GM19328 (cell line): Measurements from ENCODE around the gene SLC35E2B.
"Not testable (repeated sequence)": the region's sequence is repeated elsewhere in the genome, so short reads cannot be mapped to it uniquely, and the experiment has no call there.

Experiments
- ATAC-seq: cut with Tn5 transposase; IDR thresholded peaks from one replicate; pipeline ENCODE4 v1.9.1; 2021; ENCODE audit warnings: mild to moderate bottlenecking, moderate library complexity; ENCODE audit not compliant: unreplicated experiment

The SLC35E2B gene

DNA sequence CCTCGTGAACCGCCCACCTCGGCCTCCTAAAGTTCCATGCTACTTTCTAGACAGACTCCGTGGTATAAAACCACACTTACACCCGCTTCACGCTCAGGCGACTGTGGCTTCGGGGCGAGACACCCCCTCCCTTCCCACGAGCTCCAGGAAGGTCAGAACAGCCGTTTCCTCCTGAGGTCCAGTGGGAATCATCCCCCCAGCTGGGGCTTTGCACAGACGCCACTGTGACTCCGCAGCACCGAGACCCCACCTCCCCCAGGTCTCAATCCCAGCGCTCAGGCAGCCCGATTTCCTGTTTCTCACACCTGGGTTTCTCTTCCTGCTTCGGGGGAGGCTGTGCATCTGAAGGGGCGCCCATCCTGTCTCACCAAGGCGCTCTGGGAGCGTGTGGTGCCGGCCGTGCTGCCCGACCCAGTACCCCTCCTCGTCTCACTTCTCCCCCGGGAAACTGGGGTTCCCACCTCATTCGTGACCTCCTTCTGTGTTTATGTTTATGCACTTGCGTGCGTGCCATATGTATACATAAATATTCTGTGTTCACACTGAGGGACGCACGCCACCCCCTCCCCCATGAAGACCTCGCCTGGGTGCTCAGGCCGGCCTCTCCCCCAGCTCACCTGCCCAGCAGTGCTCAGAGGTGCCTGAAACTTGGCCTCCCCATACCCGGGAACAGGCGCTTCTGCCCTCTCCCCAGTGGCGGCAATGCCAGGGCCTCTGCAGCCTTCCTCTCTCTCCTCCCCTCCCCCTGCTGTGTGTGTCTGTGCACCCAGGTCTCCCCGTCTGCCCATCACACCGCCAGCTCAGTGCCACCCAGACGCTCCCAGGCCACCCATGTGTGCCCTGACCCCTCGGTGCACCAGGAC lies 14.6 kb downstream of the SLC35E2B start:
- ATAC-seq = peak; percentile 52

DNA sequence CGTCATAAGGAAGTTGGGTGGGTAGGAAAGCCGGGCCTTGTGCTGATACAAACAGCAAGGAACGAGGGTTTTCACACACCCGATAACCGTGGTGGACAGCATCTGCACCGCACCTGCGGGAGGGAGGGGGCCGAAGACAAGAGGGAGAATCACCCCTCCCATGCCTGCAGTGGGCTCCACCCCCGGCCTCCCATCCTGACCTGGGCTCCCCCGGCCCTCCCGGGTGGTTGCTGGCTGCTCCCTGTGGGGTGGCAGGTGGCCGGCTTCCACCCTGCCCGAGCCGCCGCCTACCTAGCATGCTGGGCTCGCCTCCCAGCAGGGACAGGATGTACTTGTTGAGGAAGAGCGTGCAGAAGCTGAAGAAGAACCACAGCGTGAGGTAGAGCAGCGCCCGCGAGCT lies 16.5 kb downstream of the SLC35E2B start:
- ATAC-seq = not testable (repeated sequence)

DNA sequence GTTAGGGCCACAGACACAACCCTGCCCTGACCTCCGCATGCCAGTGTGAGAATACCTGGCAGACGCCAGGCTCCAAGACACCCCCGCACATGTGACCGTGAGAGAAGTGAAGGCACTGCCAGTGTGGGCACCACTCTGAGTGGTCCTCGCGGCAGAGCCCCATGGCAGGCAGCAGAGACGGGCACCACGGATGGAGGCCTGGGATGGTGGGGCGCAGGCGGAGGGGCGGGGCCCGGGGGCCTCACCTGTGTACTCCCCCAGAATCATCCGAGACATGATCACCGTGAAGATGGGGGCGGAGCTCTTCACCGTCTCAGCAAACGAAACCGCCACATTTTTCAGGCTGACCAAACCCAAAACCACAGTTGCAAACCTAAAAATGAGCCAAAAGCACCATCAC lies 17.4 kb downstream of the SLC35E2B start:
- ATAC-seq = not testable (repeated sequence)

DNA sequence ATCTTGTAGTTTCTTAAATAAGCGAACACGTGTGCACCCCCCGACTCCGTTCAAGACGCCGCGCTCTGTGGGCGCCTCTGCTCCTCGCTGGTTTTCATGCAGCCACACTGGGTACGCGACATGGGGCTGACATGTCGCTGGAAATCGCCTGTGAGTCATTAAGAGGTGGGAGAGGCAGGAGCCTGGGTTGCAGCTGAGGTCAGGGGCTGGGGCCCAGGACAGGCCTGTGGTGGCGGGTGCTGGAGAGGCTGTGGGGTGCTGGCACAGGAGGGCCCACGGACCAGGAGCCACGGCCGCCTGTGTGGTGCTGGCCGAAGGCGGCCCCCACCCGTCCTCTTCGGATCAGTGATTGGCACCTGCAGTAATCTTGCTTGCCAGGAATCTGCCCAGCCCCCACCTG lies 17.8 kb downstream of the SLC35E2B start:
- not testable (repeated sequence) for ATAC-seq

DNA sequence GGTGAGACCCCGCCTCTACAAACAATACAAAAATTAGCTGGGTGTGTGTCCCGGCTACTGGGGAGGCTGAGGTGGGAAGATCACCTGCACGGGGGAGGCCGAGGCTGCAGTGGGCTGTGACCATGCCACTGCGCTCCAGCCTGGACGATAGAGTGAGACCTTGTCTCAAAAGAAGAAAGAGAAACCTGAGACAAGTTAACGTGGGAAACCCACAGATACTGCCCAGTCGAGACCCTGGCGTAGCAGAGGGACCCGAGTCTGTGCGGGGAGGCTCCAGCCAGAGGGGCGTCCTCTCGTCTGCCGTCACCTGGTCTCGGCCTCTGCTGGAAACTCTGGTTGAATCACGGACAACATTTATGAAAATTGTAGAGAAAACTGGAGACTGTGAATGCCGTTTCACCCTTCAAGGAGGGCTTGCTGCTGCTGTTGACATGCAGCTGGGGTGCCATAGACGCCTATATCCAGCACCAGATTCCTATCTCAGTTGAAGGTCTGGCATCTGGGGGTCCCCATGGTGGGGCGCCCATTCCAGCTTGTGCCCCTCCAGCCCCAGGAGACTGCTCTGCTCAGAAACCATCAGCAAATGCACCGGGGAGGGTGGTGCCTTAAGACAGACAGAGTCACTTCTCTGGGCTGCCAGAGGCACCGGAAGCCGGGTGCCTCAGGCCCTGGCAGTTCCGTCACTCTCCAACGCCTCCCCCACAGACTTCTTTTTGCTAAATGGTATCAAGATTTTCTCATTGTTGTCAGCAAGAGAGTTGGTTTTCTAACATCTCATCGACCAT lies 20.2 kb downstream of the SLC35E2B start:
- no peak for ATAC-seq

DNA sequence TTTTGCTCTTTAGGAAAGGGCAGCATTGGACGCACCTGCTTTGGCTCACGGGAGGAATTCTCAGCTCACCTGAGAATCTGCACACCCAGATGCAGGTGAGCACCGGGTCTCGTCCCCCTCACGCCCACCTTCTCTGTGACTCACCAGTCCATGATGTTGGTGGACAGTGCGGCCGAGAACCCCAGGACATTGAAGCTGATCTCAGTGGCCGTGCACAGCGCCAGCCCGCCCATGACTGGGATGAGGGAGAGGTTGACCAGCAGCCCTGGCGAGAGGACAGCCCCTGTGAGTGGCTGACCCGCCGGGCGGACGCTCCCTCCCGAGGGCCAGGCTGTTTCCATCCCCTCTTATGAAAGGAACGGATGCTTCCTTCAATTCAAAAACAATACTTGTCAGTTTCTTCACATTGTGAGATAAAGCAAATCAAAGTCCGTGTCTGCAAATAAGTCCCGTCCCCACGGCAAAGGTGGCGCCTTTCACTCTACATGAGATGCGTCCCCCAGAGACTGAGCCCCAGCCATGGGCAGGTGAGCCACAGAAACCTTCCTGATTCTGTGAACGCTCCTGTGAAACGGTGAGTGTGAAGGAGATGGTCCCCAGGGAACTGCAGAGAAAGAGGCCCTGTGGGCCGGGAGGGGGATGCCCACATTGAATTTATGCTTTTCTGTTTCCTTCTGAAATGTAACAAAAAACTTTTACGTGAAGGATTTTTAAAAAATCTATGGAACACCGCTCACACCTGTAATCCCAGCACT lies 21.1 kb downstream of the SLC35E2B start:
- no peak for ATAC-seq

DNA sequence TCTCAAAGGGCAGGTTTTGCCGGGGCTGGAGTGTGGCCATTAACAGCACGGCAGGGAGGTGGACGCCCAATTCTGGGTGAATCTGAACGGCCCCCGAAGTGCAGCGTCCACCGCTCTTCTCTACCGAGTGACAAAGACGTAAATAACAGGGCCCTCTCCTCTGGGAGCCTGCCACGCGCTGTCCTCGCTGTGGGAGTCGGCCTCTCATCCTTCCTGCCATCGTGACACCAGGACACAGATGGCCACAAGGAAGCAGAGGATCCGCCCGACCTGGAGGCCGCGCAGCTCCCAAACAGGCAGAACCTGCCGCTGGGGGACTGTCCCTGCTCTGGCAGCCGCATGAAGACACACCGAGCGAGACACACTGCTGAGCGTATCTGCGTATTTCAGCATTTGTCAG lies 21.7 kb downstream of the SLC35E2B start:
- ATAC-seq = no peak

DNA sequence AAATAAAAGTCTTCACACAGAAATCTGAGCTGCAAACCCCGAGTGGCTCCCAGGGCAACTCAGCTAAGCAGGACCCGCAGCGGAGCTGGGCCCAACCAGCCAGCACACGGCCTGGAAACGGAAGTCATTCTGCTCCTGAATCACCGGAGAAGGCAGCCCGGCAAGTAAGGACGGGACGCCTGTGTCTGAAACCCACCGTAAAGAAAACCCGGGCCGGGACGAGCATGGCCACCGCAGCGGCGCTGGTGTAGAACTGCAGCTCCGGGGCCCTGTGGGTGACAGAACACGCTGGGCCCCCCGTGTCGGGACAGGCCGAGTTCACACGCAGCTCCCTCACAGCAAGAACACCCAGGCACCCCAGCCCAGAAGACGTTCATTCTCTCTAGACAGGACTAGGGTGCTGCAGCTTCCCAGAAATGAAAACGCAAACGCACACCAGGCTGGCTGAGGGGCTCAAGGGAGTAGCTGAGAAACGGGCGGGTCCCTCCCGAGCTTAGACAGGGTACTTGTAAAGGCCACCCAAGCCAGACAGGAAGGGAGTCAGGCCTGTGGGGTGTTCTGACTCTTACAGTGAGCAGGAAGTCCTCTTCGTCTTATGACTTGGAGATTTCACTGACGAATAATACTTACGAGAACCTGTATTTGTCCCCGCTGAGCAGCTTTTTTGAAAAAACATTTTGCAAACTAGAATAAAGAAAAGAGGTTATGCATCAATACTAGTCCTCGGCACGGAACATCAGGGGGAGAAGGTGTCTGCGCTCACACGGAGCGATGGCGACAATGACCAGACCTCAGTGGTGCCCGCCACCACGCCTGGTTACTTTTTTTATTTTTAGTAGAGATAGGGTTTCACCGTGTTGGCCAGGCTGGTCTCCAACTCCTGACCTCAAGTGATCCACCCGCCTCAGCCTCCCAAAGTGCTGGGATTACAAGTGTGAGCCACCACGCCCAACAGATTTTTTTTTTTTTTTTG lies 22.8 kb downstream of the SLC35E2B start:
- ATAC-seq = no peak

DNA sequence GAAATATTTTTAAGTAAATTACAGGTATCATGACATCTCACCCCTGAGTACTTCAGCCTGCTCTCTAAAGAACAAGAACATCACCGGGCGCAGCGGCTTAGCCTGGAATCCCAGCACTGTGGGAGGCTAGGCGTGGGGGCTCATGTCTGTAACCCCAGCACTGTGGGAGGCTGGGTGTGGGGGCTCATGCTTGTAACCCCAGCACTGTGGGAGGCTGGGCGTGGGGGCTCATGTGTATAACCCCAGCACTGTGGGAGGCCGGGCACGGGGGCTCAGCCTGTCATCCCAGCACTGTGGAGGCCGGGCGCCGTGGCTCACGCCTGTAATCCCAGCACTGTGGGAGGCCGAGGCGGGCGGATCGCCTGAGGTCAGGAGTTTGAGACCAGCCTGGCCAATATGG lies 26.1 kb downstream of the SLC35E2B start:
- no peak for ATAC-seq

DNA sequence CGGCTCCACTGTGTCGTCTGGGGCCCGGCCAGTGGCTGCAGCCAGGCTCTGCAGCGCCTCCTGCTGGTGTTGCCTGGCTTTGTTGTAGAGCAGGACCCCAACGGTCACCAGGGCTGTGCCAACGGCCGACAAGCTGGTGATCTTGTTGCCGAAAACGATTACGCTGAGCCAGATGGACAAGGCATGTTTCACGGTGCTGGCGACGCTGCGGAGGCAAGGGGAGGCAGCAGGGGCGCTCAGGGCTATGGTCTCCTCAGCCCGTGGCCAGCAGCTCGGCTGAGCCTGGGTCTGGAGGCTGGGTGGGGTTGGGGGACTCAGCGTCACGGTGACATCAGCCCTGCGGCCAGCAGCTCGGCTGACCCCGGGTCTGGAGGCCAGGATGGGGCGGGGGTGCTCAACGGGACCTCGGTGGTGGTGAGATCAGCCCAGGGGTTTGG lies 26.8 kb downstream of the SLC35E2B start:
- no peak for ATAC-seq

DNA sequence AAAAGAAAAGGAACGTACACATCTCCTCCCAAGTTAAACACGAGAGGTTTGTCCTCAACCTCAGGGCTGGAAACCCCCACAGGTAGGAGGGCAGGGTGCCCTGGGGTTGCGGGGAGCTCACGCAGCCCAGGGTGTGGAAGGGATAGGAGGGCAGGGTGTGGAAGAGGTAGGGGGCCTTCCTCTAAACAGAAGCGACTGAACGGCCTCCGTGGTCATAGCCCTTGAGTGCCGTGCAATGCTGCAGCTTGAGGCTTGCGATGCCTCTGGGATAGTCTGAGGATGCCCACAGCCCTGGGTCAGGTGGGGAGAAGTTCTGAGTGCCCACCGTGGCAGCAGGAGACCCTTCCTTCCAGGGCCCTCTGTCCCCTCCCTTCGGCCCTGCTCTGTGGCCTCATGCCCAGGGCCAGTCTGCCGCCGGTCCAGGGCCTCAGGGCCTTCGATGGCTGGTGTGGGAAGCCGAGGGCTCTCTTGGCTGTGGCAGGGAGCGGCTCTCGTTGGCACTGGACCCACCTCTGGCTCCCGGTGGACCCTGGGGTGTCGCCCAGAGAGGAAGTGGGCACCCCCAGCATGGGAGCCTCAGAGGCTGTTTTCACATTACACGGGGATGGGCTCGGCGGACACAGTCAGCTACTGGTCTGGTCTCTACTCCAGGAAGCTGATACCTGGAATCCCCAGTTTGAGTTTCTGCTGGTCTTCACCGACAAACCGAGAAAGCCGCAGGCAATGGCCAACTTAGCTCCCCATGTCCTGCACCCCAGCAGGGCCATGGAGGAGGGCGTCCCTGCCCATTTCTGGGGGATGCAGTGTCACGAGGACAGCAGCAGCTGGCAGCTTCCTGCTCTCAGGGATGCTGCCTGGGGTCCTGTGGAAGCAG lies 27.4 kb downstream of the SLC35E2B start:
- ATAC-seq = no peak

DNA sequence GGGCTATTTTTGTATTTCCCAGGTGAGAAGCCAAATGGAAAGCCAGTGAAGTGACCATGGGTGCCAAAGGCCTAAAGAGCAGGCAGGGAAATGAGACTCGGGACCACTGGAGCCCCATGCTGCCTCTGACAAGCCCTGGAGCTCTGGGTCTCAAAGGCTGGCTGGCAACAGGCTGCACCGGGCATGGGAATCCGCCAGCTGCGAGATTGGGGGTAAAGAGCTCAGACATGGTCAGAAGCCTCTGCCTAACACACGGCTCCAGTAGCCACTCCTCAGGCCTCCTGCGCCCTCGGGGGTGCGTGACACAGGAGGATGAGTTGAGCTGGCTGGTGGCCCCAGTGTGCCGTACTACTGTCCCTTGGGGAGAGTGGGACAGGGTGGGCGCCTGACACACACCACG lies 28.3 kb downstream of the SLC35E2B start:
- not testable (repeated sequence) for ATAC-seq

DNA sequence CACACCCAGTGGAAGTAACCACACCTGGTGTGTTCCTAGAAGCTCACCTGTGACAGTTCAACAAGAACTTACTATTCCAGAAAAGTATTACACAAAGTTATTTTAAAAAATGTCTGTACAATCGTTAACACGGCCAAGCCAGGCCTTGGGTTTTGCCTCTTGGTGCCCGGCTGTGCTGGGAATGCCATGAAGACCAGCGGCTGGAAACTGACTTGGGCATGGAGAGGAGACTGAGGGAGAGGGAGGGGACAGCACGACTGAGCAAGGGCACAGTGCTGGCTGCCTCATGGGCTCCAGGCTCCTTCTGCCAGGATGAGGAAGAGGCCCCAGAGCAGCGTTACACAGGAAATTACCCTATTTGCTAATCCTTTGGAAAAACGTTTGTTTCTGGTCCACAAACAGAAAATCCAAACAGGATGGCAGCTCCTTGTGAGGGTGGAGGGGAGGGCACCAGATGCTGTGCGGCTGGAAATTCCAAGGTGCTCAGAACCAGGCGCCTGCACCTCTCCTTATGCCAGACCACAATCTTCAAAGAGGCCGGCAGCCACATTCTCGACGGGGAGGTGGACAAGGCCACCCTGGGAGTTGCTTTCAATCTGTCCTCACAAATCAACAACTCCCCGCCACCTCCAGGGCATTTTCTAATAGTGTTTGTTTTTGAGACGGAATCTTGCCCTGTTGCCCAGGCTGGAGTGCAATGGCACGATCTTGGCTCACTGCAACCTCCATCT lies 29.6 kb downstream of the SLC35E2B start:
- not testable (repeated sequence) for ATAC-seq

DNA sequence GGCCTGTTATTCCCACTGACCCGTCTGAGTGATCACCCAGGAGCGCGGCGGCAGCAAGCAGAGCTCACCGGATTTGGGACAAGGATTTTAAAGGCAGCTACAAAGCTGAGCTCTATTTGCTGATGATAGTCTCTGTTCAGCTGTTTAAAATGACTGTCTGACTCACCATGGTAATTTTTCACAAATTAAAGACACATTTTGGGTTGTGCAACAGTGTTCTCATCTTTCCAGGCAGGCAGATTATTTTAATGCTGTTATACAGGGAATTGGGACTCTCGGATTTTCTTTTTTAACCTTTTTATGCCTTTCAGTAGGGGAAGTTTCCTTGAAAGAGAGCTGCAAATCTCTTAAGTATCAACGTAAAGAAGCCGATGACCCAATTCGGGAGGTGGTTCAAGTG lies 30.2 kb downstream of the SLC35E2B start:
- not testable (repeated sequence) for ATAC-seq

DNA sequence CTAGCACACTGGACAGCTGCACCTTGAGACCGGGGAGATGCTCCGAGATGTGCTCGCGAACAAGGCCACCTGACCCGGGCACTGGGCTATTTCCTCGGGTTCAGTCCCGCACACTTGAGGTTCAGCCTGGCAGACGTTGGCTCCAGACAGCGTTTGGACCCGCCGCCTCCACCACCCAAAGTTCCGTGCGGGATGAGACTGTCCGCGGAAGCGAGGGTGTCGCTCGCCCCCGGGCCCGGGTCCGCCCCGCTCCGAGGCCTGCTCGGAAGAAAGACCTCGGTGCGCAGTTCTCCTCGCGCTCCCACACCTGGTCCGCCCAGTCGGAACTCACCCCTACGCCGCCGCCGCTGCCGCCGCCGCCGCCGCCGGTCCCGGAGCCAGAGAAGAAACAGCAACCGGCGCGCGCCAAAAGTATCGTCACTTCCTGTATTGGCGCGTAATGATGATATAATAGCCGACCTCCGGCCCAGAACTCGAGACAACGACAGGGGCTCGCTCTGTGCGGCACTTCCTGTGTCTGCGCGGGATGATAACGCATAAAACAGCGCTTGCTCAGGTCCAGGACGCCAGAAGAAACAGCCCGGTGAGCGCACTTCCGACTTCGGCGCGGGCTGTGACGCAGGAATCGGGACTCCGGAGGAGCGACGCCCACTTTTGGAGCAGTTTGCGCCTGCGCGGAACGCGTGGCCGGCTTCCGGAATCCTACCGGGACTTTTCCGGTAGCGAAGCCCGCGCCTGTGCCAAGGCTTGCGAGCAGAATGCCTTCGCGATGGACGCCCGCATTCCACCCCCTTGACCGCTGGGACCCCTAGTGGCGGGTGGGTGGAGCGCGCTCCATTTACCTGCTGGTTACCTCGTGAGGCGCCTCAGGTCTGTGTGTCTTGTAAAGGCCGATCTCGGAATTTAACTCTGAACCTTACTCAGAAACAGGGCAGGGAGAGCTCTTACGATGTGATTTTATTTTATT lies 33.7 kb downstream of the SLC35E2B start, which contains the start of gene CDK11B:
CDK11B (minus strand) TSS at position 422 of the 967 bp plus-strand sequence. CDS start 1,519 bp downstream, outside the sequence.
- peak; percentile 92 for ATAC-seq

DNA sequence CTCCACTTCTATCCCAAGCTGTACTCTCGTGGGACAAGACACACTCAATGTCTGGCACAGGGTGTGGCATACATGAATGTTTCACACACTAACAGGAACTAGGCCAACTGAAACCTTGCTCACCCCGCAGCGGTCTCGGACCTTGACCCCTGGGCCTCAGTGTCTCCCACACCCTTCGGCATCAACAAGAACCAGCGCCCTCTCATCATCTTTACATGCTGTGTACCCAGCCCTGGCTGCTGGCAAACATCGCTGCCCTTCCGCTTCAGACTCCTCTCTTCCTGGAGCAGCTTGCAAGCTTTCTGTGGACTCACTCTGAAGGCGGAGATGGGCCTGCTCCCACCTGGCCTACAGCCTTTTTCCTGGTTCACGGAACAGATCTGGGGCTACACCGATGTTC lies 44.3 kb downstream of the SLC35E2B start:
- not testable (repeated sequence) for ATAC-seq
